ENCODE data around the gene CLEC4F.

CLEC4F gene, protein sequence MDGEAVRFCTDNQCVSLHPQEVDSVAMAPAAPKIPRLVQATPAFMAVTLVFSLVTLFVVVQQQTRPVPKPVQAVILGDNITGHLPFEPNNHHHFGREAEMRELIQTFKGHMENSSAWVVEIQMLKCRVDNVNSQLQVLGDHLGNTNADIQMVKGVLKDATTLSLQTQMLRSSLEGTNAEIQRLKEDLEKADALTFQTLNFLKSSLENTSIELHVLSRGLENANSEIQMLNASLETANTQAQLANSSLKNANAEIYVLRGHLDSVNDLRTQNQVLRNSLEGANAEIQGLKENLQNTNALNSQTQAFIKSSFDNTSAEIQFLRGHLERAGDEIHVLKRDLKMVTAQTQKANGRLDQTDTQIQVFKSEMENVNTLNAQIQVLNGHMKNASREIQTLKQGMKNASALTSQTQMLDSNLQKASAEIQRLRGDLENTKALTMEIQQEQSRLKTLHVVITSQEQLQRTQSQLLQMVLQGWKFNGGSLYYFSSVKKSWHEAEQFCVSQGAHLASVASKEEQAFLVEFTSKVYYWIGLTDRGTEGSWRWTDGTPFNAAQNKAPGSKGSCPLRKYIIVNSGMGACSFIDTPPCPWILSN

GRCh38 chr2:70820499-70820898 lies at the start of gene CLEC4F:
Gene CLEC4F, minus strand, starts transcription at chr2:70820599. Its CDS starts 76 bp downstream, at chr2:70820523.
- DNase-seq (ENCODE audit: low spot score), result no peak

DNA sequence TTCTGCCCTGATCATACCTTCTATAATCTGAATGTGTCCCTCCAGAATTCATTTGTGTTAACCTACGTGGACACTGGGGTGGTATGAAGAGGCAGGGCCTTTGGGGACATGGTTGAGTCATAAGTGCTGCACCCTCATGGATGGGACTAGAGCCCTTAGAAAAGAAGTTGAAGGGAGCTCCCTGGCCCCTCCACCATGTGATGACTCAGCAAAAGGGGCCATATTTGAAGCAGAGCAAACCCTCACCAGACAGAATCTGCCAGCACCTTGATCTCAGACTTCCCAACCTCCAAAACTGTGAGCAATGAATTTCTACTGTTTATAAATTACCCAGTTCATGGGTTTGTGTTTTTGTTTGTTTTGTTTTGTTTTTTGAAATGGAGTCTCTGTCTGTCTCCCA lies 48.6 kb upstream of the CLEC4F start:
- no peak for DNase-seq (ENCODE audit: low spot score)

GRCh38 chr2:70861777-70862625 lies 41.6 kb upstream of the CLEC4F start:
- peak; percentile 93 for DNase-seq (ENCODE audit: low spot score)

DNA sequence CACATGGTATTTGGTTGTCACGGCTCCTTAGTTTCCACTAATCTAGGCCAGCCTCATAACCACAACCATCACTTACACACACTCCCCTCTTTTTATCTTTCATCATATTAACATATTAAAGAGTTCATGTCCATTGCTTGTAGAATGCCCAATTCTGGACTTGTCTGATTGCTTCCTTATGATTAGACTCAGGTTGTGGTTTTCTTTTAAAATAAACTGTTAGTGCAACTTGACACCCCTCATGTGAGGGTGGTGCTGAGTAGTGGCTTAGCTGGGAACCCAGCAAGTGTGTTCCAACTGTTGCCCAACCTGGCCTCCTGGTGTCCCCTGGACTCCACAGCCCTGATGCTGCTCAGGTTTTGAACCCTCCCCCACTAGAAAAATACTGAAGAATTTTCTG lies 35.3 kb upstream of the CLEC4F start:
- no peak for DNase-seq (ENCODE audit: low spot score)

DNA sequence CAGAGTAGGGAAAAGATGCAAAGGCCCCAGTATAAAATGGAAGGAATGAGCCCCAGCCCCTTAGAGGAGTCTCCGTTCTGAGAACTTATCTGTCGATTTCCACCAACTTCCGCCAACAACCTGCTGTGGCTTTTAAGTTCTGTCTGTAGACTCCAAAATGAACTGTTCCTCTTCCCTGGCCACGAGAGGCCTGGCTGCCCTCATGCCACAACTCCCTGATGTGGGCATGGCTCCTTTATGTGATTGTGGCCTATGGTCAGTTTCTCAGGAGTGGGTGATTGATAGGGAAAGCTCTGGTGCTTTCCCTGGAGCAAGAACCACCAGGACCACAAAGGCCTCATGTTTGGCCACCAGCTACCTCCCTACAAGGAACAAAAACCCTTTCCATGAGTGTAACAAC lies 34.0 kb upstream of the CLEC4F start:
- no peak for DNase-seq (ENCODE audit: low spot score)

DNA sequence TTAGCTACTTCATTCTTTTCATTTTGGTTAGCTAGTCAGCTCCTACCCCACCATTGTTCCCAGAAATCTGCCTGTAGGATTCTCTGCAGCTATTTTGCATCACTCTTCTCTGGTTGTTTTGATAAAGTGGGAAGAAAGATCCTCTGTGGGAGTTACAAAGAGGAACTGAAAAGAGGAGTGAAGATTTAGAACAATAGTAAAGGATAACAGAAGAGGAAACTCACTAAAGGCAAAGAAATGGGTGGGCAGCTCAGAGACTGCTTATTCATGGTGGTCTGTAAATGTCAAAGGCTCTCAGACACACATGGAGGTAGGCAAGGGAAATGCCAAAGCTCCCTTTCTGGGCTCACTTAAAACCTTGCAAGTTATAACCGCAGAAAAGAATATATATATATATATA lies 32.4 kb upstream of the CLEC4F start:
- DNase-seq (ENCODE audit: low spot score), result no peak

GRCh38 chr2:70851704-70852103 lies 31.3 kb upstream of the CLEC4F start:
- DNase-seq (ENCODE audit: low spot score), result peak; percentile 36

- DNase-seq (ENCODE audit: low spot score), result no peak
Measured at GRCh38 chr2:70850925-70851324, 30.5 kb upstream of the CLEC4F start.

GRCh38 chr2:70842401-70842800 lies 22.0 kb upstream of the CLEC4F start:
- DNase-seq (ENCODE audit: low spot score), result no peak

DNA sequence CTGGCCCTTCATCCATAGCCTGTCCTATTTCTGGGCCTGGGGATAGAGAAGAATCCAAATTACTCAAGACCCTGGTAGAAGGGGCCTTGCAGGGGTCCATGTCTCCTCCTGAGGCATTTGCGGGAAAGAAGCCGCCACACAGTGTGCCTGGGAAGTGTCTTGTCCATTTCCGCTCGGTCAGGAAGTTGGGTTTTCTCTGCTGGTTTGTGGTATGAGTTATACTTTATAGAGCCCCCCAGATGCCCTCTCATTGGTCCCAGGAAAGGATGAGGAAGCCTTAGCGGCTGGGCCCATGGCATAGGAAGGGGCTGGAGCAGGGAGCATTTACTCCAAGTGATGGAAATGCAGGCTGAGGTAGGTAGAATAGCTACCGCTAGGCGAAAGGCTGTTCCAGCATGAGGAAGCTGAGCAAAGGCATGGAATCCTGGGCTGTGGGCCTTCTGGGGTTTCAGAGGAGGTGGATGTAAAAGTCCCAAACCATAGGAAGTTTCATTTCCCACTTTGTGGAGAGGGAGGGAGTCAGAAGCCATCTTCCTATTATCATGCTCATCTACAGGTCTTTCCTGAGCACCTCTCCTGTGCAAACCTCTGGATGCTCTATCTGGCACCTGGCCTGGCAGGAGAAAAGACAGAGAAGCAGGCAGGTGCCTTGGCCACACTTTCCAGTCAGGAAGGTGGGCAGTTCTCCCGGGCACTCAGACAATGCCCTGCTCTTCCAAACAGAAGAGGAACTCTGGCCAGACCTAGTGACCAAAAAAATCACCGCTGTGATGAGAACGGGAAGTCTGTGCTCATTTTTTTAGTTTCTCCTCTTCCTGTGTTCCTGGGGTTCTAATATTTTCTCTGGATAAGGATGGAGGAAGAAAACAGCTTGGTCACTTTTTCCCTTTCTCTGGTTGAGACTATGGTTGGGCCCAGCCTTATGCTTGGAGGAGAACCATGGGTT lies 17.9 kb upstream of the CLEC4F start:
- no peak for DNase-seq (ENCODE audit: low spot score)

- no peak for DNase-seq (ENCODE audit: low spot score)
Measured at GRCh38 chr2:70835643-70836042, 15.2 kb upstream of the CLEC4F start, which contains the start of gene CD207. Gene CD207, minus strand, starts transcription at chr2:70835816. Its CDS starts 40 bp downstream, at chr2:70835776.

DNA sequence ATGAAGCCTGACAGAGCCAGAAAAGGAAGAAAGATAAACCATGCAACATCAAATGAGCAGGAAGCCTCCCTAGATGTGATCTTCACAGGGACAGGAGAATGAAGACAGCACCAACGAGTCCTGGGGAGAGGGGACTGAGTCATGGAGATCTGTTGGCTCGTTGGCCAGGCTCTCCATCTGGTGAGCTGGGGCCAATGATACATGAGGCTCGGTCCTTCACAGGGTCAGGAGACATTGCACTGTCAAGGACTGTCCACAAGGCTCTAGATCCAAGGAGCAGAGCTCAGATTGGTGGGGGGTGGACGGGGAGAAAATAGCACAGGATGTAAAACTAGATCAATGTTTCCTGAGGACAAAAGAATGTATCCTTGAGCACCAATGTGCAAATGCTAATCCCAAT lies 14.5 kb upstream of the CLEC4F start:
- DNase-seq (ENCODE audit: low spot score), result no peak

GRCh38 chr2:70834106-70834505 lies 13.7 kb upstream of the CLEC4F start:
- DNase-seq (ENCODE audit: low spot score), result no peak

DNA sequence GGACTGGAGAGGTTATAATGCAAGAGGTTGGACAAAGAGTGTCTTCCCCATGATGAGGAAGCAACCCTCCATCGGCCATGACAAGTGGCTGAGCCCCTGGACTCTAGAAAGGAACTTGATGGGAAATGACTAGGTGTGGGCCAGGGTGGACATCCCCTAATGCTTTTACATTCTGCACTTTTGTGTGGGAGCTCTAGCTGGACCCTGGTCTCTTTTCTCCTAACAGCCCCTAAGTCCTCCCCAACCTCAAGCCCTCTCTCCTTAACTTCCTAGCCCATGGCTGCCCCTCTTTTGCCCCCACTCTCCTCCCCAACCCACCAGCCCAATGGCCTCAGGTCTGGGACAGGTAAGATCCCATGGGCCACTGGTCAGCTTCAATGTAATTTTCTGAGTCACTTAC lies 12.8 kb upstream of the CLEC4F start:
- DNase-seq (ENCODE audit: low spot score), result no peak

DNA sequence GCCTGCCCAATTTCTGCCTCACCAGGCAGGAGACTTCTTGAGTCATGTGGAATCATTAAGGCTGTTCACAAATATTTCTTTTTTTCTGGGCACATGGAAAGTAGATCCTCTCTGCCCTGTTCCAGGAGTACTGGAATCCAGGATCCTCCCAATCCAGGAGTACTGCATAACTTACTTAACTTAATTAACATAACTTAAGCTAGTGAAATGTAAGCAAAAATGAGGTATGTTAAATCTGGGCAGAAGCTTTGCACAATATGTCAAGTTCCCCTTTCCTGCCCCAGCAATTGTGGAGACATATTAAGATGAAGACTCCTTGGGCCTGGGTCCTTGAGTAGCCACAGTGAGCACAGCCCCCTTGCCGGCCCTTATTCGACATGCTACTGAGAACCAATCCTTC lies 12.0 kb upstream of the CLEC4F start:
- no peak for DNase-seq (ENCODE audit: low spot score)

DNA sequence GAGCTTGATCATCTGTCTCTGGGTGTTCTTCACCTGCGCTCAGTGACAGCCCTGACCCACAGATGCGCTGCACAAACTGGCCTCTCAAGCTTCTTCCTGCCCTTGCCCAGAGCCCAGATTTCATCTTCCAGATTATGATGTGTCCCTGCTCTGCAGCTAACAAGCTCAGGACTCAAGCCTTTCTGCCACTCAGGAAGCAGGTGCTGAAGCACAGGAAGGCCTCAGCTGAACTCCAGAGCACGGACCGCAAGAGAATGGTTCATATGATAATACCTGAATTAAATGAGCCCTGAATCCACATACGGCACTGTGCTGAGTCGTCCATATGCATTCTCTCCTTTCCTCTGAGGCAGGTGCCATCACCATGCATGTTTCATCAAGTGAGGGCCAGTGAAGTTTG lies 11.5 kb upstream of the CLEC4F start:
- DNase-seq (ENCODE audit: low spot score), result no peak

- peak; percentile 34 for DNase-seq (ENCODE audit: low spot score)
Measured at GRCh38 chr2:70830366-70830765, 10.0 kb upstream of the CLEC4F start.

DNA sequence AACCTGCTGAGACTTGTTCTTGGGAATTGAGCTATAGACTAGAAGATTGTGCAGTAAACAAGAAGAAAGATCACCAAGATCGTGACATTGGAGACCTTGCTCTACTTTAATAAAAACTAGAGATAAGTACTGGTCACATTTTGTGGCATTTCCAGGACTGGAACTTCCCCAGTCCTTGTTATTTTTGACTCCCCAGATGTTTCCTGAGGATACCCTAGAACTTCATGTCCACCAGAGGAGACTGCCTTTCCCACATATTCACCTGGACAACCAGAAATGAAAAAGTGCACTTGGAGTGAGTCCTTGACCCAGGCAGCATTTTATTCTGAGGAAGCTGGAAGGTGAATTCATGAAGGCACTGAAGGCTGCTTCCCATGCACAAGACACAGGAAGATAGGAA lies 9.5 kb upstream of the CLEC4F start:
- no peak for DNase-seq (ENCODE audit: low spot score)

GRCh38 chr2:70828914-70829824 lies 8.8 kb upstream of the CLEC4F start:
- peak; percentile 70 for DNase-seq (ENCODE audit: low spot score)

DNA sequence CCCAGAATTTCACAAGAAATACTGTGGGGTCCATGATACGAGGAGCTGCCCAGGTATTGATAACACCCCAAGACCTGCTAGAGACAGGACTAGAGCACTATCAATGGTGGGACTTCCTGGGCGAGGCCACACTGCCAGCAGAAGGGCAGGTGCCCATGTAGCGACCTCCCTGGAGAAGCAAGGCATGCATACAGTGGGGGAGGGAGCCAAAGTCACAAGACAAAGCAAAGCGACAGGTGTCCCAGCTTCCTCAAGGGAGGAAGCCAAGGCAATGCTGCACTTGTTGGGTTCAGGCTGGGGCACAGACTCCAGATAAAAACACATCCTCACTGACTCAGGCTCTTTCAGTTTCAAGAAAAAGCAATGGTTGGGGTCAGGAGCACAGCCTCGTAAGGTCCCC lies 7.7 kb upstream of the CLEC4F start:
- no peak for DNase-seq (ENCODE audit: low spot score)

- no peak for DNase-seq (ENCODE audit: low spot score)
Measured at GRCh38 chr2:70827388-70827787, 7.0 kb upstream of the CLEC4F start.
